ENCODE data around the gene EDARADD. TPM values are rescaled to one million over a fixed set of nuclear protein-coding genes. Genes with fewer than 3 reads are reported as not detected.
A peak's percentile ranks its signal among the peaks of the same experiment; 100 is the strongest.

The EDARADD gene
- total and polyA plus RNA-seq, 2 of the 13 experiments (the other 11 are each of a cell fraction or from before 2014, with no cell fraction given) = 0.03 TPM; not detected in 1

DNA sequence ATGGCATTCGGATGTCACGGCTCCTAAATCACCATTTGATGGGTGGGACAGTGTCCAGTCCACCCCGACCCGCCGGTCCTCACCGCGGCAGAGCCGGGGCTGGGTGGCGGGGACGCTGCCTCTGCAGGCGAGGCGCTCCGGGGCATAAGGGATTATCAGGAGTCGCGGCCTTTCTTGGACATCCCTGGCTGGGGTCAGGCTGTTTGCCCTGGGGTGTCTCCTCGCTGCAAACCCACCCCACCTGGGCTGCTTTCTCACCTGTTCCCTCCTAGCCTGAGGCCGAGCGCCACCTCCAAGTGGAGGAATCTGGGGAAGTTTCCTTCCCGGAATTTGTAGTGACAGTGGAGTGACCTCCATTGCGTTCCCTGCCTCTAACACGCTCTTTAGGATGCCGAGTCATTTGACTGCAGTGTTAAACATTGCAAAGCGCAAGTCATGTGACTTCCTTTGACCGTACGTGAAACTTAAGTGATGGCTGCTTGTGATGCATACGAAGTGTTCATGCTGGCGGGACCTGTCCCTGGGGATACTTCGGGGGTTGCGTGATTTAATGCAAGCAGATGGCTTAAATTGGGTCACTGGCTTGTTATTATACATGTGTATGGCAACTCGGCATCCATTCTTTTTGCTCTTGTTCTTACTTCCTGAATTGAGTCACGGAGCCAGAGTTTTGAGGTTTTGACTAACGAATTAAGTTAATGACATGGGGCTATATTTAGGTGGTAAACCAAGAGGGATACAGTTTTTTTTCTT is 130.2 kb downstream of the EDARADD start (continued):
- TF ChIP-seq, protein P1, sequence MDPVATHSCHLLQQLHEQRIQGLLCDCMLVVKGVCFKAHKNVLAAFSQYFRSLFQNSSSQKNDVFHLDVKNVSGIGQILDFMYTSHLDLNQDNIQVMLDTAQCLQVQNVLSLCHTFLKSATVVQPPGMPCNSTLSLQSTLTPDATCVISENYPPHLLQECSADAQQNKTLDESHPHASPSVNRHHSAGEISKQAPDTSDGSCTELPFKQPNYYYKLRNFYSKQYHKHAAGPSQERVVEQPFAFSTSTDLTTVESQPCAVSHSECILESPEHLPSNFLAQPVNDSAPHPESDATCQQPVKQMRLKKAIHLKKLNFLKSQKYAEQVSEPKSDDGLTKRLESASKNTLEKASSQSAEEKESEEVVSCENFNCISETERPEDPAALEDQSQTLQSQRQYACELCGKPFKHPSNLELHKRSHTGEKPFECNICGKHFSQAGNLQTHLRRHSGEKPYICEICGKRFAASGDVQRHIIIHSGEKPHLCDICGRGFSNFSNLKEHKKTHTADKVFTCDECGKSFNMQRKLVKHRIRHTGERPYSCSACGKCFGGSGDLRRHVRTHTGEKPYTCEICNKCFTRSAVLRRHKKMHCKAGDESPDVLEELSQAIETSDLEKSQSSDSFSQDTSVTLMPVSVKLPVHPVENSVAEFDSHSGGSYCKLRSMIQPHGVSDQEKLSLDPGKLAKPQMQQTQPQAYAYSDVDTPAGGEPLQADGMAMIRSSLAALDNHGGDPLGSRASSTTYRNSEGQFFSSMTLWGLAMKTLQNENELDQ (CRISPR knock-in tag; IDR thresholded peaks at IDR 0.05; ENCODE audit: borderline replicate concordance) = no peak
- TF ChIP-seq TBX2 (CRISPR knock-in tag; IDR thresholded peaks at IDR 0.05; ENCODE audit: borderline replicate concordance) = peak; percentile 77
- TF ChIP-seq HNRNPL (IDR thresholded peaks at IDR 0.05; ENCODE audit: low read depth, low read length) = 0 out of 2 replicates have a peak, but pooled peaks have one; percentile 8
- no peak for TF ChIP-seq MTF1 (CRISPR knock-in tag; IDR thresholded peaks at IDR 0.05)
- no peak for TF ChIP-seq NRL (CRISPR knock-in tag; IDR thresholded peaks at IDR 0.05; ENCODE audit: borderline replicate concordance)
- TF ChIP-seq, protein P2, sequence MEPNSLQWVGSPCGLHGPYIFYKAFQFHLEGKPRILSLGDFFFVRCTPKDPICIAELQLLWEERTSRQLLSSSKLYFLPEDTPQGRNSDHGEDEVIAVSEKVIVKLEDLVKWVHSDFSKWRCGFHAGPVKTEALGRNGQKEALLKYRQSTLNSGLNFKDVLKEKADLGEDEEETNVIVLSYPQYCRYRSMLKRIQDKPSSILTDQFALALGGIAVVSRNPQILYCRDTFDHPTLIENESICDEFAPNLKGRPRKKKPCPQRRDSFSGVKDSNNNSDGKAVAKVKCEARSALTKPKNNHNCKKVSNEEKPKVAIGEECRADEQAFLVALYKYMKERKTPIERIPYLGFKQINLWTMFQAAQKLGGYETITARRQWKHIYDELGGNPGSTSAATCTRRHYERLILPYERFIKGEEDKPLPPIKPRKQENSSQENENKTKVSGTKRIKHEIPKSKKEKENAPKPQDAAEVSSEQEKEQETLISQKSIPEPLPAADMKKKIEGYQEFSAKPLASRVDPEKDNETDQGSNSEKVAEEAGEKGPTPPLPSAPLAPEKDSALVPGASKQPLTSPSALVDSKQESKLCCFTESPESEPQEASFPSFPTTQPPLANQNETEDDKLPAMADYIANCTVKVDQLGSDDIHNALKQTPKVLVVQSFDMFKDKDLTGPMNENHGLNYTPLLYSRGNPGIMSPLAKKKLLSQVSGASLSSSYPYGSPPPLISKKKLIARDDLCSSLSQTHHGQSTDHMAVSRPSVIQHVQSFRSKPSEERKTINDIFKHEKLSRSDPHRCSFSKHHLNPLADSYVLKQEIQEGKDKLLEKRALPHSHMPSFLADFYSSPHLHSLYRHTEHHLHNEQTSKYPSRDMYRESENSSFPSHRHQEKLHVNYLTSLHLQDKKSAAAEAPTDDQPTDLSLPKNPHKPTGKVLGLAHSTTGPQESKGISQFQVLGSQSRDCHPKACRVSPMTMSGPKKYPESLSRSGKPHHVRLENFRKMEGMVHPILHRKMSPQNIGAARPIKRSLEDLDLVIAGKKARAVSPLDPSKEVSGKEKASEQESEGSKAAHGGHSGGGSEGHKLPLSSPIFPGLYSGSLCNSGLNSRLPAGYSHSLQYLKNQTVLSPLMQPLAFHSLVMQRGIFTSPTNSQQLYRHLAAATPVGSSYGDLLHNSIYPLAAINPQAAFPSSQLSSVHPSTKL (CRISPR knock-in tag; IDR thresholded peaks at IDR 0.05) = peak; percentile 49
- no peak for TF ChIP-seq SMARCC2 (IDR thresholded peaks at IDR 0.05)
- TF ChIP-seq MYPOP (CRISPR knock-in tag; IDR thresholded peaks at IDR 0.05) = 0 out of 2 replicates have a peak, but pooled peaks have one; percentile 9
- TF ChIP-seq, protein P3, sequence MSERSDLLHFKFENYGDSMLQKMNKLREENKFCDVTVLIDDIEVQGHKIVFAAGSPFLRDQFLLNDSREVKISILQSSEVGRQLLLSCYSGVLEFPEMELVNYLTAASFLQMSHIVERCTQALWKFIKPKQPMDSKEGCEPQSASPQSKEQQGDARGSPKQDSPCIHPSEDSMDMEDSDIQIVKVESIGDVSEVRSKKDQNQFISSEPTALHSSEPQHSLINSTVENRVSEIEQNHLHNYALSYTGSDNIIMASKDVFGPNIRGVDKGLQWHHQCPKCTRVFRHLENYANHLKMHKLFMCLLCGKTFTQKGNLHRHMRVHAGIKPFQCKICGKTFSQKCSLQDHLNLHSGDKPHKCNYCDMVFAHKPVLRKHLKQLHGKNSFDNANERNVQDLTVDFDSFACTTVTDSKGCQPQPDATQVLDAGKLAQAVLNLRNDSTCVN (CRISPR knock-in tag; IDR thresholded peaks at IDR 0.05; ENCODE audit: borderline replicate concordance) = no peak
- TF ChIP-seq ATF7 (IDR thresholded peaks at IDR 0.05) = no peak
- no peak for TF ChIP-seq ATF7 (CRISPR knock-in tag; IDR thresholded peaks at IDR 0.05)
- TF ChIP-seq, protein P4, sequence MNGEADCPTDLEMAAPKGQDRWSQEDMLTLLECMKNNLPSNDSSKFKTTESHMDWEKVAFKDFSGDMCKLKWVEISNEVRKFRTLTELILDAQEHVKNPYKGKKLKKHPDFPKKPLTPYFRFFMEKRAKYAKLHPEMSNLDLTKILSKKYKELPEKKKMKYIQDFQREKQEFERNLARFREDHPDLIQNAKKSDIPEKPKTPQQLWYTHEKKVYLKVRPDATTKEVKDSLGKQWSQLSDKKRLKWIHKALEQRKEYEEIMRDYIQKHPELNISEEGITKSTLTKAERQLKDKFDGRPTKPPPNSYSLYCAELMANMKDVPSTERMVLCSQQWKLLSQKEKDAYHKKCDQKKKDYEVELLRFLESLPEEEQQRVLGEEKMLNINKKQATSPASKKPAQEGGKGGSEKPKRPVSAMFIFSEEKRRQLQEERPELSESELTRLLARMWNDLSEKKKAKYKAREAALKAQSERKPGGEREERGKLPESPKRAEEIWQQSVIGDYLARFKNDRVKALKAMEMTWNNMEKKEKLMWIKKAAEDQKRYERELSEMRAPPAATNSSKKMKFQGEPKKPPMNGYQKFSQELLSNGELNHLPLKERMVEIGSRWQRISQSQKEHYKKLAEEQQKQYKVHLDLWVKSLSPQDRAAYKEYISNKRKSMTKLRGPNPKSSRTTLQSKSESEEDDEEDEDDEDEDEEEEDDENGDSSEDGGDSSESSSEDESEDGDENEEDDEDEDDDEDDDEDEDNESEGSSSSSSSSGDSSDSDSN (CRISPR knock-in tag; IDR thresholded peaks at IDR 0.05) = 0 out of 2 replicates have a peak, but pooled peaks have one; percentile 25
- 0 out of 2 replicates have a peak, but pooled peaks have one; percentile 53 for TF ChIP-seq ZNF747 (CRISPR knock-in tag; IDR thresholded peaks at IDR 0.05; ENCODE audit: borderline replicate concordance)
- TF ChIP-seq ZEB1 (IDR thresholded peaks at IDR 0.05; ENCODE audit: insufficient replicate concordance, low read depth) = no peak

Measured in HepG2 (cell line).